Mesenchymal stem cell (in vitro differentiated cells and primary cell): ENCODE measurements around the gene ZSCAN12.

Experiments
- DNase-seq: peaks from one replicate; pipeline ENCODE4 v3.0.0-alpha.2; 2013
- H2AFZ ChIP-seq: one replicate; pipeline ENCODE4 v1.6.1; 2013; ENCODE audit warnings: low read depth, mild to moderate bottlenecking, control low read depth, inconsistent platforms, low read length, moderate library complexity
- H2AK5ac ChIP-seq: 2 replicates; pipeline ENCODE4 v1.6.1; 2013; ENCODE audit warnings: low read length, moderate library complexity, mild to moderate bottlenecking, inconsistent platforms; ENCODE audit not compliant: severe bottlenecking
- H2BK120ac ChIP-seq: one replicate; pipeline ENCODE4 v1.6.1; 2013; ENCODE audit warnings: low read depth, mild to moderate bottlenecking, inconsistent platforms, low read length, moderate library complexity
- H2BK12ac ChIP-seq, 2 experiments: one replicate each; pipeline ENCODE4 v1.6.1; 2013; ENCODE audit warnings: inconsistent platforms in 2 of 2, low read length in 2 of 2, mild to moderate bottlenecking in 2 of 2, moderate library complexity in 2 of 2, control low read depth in 1 of 2
- H2BK15ac ChIP-seq: one replicate; pipeline ENCODE4 v1.6.1; 2013; ENCODE audit warnings: mild to moderate bottlenecking, low read depth, inconsistent platforms; ENCODE audit not compliant: poor library complexity, severe bottlenecking
- H2BK5ac ChIP-seq: 2 replicates; pipeline ENCODE4 v1.6.1; 2013; ENCODE audit warnings: low read depth, mild to moderate bottlenecking, low read length, control low read depth, inconsistent platforms; ENCODE audit not compliant: poor library complexity, severe bottlenecking
- H3K14ac ChIP-seq, 2 experiments: one replicate each; pipeline ENCODE4 v1.6.1; 2013; ENCODE audit warnings: inconsistent platforms in 2 of 2, low read length in 2 of 2, control low read depth in 1 of 2, mild to moderate bottlenecking in 1 of 2, moderate library complexity in 1 of 2
- H3K18ac ChIP-seq, 2 experiments: one replicate each; pipeline ENCODE4 v1.6.1; 2013; ENCODE audit warnings: inconsistent platforms in 2 of 2, low read length in 2 of 2, control low read depth in 1 of 2, low read depth in 1 of 2, mild to moderate bottlenecking in 1 of 2
- H3K23ac ChIP-seq, 2 experiments: one replicate each; pipeline ENCODE4 v1.6.1; 2013; ENCODE audit warnings: inconsistent platforms in 2 of 2, low read length in 2 of 2, mild to moderate bottlenecking in 2 of 2, moderate library complexity in 2 of 2, control low read depth in 1 of 2
- H3K27ac ChIP-seq: 2 replicates; pipeline ENCODE4 v1.5.1; 2013; ENCODE audit warnings: mild to moderate bottlenecking, moderate library complexity, low read length, control low read depth, inconsistent platforms; ENCODE audit not compliant: poor library complexity, severe bottlenecking
- H3K27me3 ChIP-seq, 2 experiments: 2 replicates each; pipeline versions ENCODE4 v1.6.1 to v1.7.0; 2013; ENCODE audit warnings: low read length in 2 of 2, mild to moderate bottlenecking in 2 of 2, moderate library complexity in 2 of 2, control low read depth in 1 of 2, inconsistent platforms in 1 of 2; ENCODE audit not compliant: control insufficient read depth in 1 of 2, insufficient read depth in 1 of 2
- H3K36me3 ChIP-seq, 2 experiments: 2 replicates each; pipeline versions ENCODE4 v1.6.1 to v1.7.0; 2013; ENCODE audit warnings: low read length in 2 of 2, control low read depth in 1 of 2, inconsistent platforms in 1 of 2, low read depth in 1 of 2, mild to moderate bottlenecking in 1 of 2; ENCODE audit not compliant: insufficient read depth in 2 of 2, control insufficient read depth in 1 of 2
- H3K4ac ChIP-seq, 2 experiments: one replicate each; pipeline ENCODE4 v1.6.1; 2013; ENCODE audit warnings: inconsistent platforms in 2 of 2, low read length in 2 of 2, mild to moderate bottlenecking in 2 of 2, moderate library complexity in 2 of 2, control low read depth in 1 of 2, low read depth in 1 of 2
- H3K4me1 ChIP-seq: 2 replicates; pipeline ENCODE4 v1.6.1; 2013; ENCODE audit warnings: low read depth, low read length, control low read depth; ENCODE audit not compliant: control insufficient read depth, insufficient read depth
- H3K4me2 ChIP-seq: 2 replicates; pipeline ENCODE4 v1.6.1; 2013; ENCODE audit warnings: low read length, mild to moderate bottlenecking, inconsistent platforms; ENCODE audit not compliant: poor library complexity, severe bottlenecking
- H3K4me3 ChIP-seq, 2 experiments: 2 replicates each; pipeline versions ENCODE4 v1.5.1 to v1.7.0; 2013; ENCODE audit warnings: low read length in 2 of 2, mild to moderate bottlenecking in 2 of 2, control low read depth in 1 of 2, low read depth in 1 of 2; ENCODE audit not compliant: insufficient read depth in 1 of 2
- H3K79me1 ChIP-seq: replicated peaks from 2 replicates; pipeline ENCODE4 v1.6.1; 2013; ENCODE audit warnings: mild to moderate bottlenecking, control low read depth, low read length, inconsistent platforms; ENCODE audit not compliant: poor library complexity, severe bottlenecking
- H3K9ac ChIP-seq: 2 replicates; pipeline ENCODE4 v1.7.0; 2013; ENCODE audit warnings: mild to moderate bottlenecking, low read length, moderate library complexity
- H3K9me3 ChIP-seq: 2 replicates; pipeline ENCODE4 v1.7.0; 2013; ENCODE audit warnings: mild to moderate bottlenecking, low read length; ENCODE audit not compliant: control insufficient read depth
- H4K8ac ChIP-seq: one replicate; pipeline ENCODE4 v1.6.1; 2013; ENCODE audit warnings: inconsistent platforms, mild to moderate bottlenecking, low read length, moderate library complexity
- H4K91ac ChIP-seq: one replicate; pipeline ENCODE4 v1.6.1; 2013; ENCODE audit warnings: mild to moderate bottlenecking, low read length, inconsistent platforms
- WGBS: methylation state at CpG from one replicate; pipeline ENCODE4 v1.1.7; 2013; ENCODE audit warnings: mixed read lengths; 5-methylcytosine and 5-hydroxymethylcytosine counted together

ZSCAN12 gene

DNA sequence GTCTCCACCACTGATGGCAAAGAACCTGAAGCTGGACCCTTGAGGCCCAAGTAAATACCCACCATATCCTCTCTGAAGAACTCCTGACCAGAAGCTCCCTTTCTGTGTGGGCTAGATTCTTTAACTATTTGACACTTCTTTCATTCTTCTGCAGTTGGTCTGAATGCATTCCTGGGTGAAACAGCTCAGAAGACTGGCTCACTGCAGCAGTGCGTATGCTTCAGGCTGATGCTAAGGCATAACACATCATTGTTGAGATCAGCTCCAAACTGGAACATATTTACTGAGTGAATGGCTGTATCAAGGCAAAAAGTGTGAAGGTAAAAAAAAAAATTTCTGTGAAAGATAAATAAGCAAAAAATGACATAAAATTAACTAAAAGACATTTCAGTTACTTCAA is 24.0 kb upstream of the ZSCAN12 start:
- no peak overlapping the region for H3K9ac ChIP-seq
- peaks cover 6% of the 10 kb centered on the region for H3K79me1 ChIP-seq
- 100% methylated on average over 1 of the region's 1 CpG for WGBS
- H3K36me3 ChIP-seq = peaks cover 6 to 18% of the 10 kb centered on the region in 2 experiments
- H3K27me3 ChIP-seq = no peaks in the 10 kb centered on the region
- H3K4me2 ChIP-seq = no peak overlapping the region
- no peaks in the 10 kb centered on the region for H3K4me1 ChIP-seq
- peaks cover 6% of the 10 kb centered on the region for H3K9me3 ChIP-seq
- H2AFZ ChIP-seq = no peak overlapping the region
- H3K4me3 ChIP-seq = no peak overlapping the region
- H4K91ac ChIP-seq = no peak overlapping the region
- H3K4ac ChIP-seq = no peak overlapping the region
- no peak overlapping the region for H2AK5ac ChIP-seq
- no peak overlapping the region for H3K14ac ChIP-seq
- no peak overlapping the region for H3K27ac ChIP-seq
- H4K8ac ChIP-seq = no peak overlapping the region
- no peak overlapping the region for H2BK120ac ChIP-seq
- H2BK5ac ChIP-seq = no peak overlapping the region
- DNase-seq = no peak
- H3K18ac ChIP-seq = no peak overlapping the region
- H2BK15ac ChIP-seq = no peak overlapping the region
- H2BK12ac ChIP-seq = no peak overlapping the region
- H3K23ac ChIP-seq = no peak overlapping the region

DNA sequence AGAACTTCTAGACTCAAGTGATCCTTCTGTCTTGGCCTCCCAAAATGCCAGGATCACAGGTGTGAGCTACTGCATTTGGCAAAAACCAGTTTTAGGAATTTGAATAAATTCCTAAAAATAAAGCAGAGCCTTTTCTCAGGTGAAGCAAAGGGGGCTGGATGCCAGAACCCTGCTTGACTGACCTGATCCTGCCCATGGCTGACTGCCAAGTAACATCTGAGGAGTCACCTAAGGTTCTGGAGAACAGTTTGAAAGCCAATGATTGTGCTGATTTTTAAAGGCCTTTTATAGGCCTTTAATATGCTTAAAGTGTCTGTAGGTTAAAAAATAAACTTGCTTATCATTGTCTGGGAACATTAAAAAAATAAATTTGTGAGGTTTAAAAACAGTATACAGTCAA is 14.1 kb upstream of the ZSCAN12 start:
- Histone ChIP-seq H2BK15ac (no peak overlapping the region), H3K27me3 (no peaks in the 10 kb centered on the region), H3K4me3 (no peak overlapping the region), H3K14ac (no peak overlapping the region), H2BK12ac (no peak overlapping the region), H4K8ac (no peak overlapping the region), H3K23ac (no peak overlapping the region), H3K4me2 (no peak overlapping the region), H4K91ac (no peak overlapping the region), H3K79me1 (no peaks in the 10 kb centered on the region), H2AK5ac (no peak overlapping the region), H2BK120ac (no peak overlapping the region), H3K27ac (no peak overlapping the region), H3K9me3 (no peaks in the 10 kb centered on the region), H3K9ac (no peak overlapping the region), H2AFZ (no peak overlapping the region), H3K18ac (no peak overlapping the region), H2BK5ac (no peak overlapping the region), H3K36me3 (no peaks in the 10 kb centered on the region), H3K4ac (no peak overlapping the region), H3K4me1 (no peaks in the 10 kb centered on the region)
- no peak for DNase-seq

DNA sequence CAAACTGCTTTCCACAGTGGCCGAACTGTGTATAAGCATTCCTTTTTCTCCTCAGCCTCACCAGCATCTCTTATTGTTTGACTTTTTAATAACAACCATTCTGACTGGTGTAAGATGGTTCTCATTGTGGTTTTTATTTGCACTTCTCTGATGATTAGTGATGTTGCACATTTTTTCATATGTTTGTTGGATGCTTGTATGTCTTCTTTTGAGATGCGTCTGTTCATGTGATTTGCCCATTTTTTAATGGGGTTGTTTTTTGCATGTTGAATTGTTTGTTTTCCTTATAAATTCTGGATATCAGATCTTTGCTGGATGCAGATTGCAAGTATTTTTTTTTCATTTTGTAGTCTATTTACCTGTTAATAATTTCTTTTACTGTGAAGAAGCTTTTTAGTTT is 11.2 kb upstream of the ZSCAN12 start:
- no peak overlapping the region for H3K4me2 ChIP-seq
- no peak overlapping the region for H3K4ac ChIP-seq
- H3K27ac ChIP-seq = no peak overlapping the region
- H2AK5ac ChIP-seq = no peak overlapping the region
- H2AFZ ChIP-seq = no peak overlapping the region
- no peaks in the 10 kb centered on the region for H3K9me3 ChIP-seq
- no peak overlapping the region for H4K91ac ChIP-seq
- no peak overlapping the region for H3K18ac ChIP-seq
- H2BK120ac ChIP-seq = no peak overlapping the region
- no peaks in the 10 kb centered on the region for H3K79me1 ChIP-seq
- peaks cover 0 to 5% of the 10 kb centered on the region in 2 experiments for H3K27me3 ChIP-seq
- H3K14ac ChIP-seq = no peak overlapping the region
- no peak overlapping the region for H3K23ac ChIP-seq
- H3K9ac ChIP-seq = no peak overlapping the region
- H2BK5ac ChIP-seq = no peak overlapping the region
- H2BK12ac ChIP-seq = no peak overlapping the region
- no peaks in the 10 kb centered on the region for H3K4me1 ChIP-seq
- no peak overlapping the region for H2BK15ac ChIP-seq
- H3K36me3 ChIP-seq = no peaks in the 10 kb centered on the region
- WGBS = 100% methylated on average over 1 of the region's 2 CpGs
- H3K4me3 ChIP-seq = no peak overlapping the region
- no peak overlapping the region for H4K8ac ChIP-seq
- no peak for DNase-seq

- no peak overlapping the region for H2AK5ac ChIP-seq
- 85% methylated on average over 5 of the region's 5 CpGs for WGBS
- DNase-seq = peak; percentile 17
- no peak overlapping the region for H3K4ac ChIP-seq
- no peaks in the 10 kb centered on the region for H3K4me1 ChIP-seq
- H3K27ac ChIP-seq = no peak overlapping the region
- no peak overlapping the region for H3K9ac ChIP-seq
- no peak overlapping the region for H2BK12ac ChIP-seq
- H3K9me3 ChIP-seq = no peaks in the 10 kb centered on the region
- H4K91ac ChIP-seq = no peak overlapping the region
- H3K4me3 ChIP-seq = no peak overlapping the region
- no peak overlapping the region for H4K8ac ChIP-seq
- H3K27me3 ChIP-seq = peaks cover 0 to 5% of the 10 kb centered on the region in 2 experiments
- no peak overlapping the region for H2BK120ac ChIP-seq
- no peak overlapping the region for H2BK5ac ChIP-seq
- no peaks in the 10 kb centered on the region for H3K79me1 ChIP-seq
- no peak overlapping the region for H3K23ac ChIP-seq
- H2AFZ ChIP-seq = no peak overlapping the region
- no peak overlapping the region for H3K14ac ChIP-seq
- H3K18ac ChIP-seq = no peak overlapping the region
- no peak overlapping the region for H2BK15ac ChIP-seq
- H3K36me3 ChIP-seq = no peaks in the 10 kb centered on the region
- no peak overlapping the region for H3K4me2 ChIP-seq
Observed at GRCh38 chr6:28408076-28408802, 8.7 kb upstream of the ZSCAN12 start.
